Measurements from ENCODE around the gene ZBTB45. TPM values are rescaled to one million over a fixed set of nuclear protein-coding genes. Genes with fewer than 3 reads are reported as not detected.
"Not testable (repeated sequence)": the region's sequence is repeated elsewhere in the genome, so short reads cannot be mapped to it uniquely, and the experiment has no call there.

Gene ZBTB45
- total and polyA plus RNA-seq, 2 donors (not counting 1 experiment from before 2014, with no cell fraction given) = 12.6 to 20.9 TPM

DNA sequence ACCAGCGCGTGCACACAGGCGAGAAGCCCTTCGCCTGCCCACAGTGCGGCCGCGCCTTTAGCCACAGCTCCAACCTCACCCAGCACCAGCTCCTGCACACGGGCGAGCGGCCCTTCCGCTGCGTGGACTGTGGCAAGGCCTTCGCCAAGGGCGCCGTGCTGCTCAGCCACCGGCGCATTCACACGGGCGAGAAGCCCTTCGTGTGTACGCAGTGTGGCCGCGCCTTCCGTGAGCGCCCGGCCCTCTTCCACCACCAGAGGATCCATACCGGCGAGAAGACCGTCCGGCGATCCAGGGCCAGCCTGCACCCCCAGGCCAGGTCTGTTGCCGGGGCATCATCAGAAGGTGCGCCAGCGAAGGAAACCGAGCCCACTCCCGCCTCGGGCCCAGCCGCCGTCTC lies 47.9 kb downstream of the ZBTB45 start:
- H3K9me3 Mint-ChIP-seq (ENCODE audit: insufficient read depth) = no peaks in the 10 kb centered on the region
- no peak overlapping the region for H3K27ac ChIP-seq (ENCODE audit: low read length in 2 of 2)
- POLR2A ChIA-PET = no interaction called here
- no peak for ATAC-seq (ENCODE audit: low read depth)
- H3K4me1 Mint-ChIP-seq = peaks cover 33% of the 10 kb centered on the region
- H3K9ac ChIP-seq (ENCODE audit: low read length) = no peak overlapping the region
- peaks cover 24% of the 10 kb centered on the region for H3K79me2 ChIP-seq (ENCODE audit: control insufficient read depth, insufficient read depth, low read length)
- H3K4me3 Mint-ChIP-seq = no peak overlapping the region
- peaks cover 4 to 14% of the 10 kb centered on the region in 2 experiments for H3K36me3 ChIP-seq (replicated peaks in 1 of 2; ENCODE audit: control extremely low read depth in 1 of 2, control insufficient read depth in 1 of 2, extremely low read depth in 1 of 2, insufficient read depth in 2 of 2, low read length in 1 of 2)
- H3K4me2 ChIP-seq (replicated peaks; ENCODE audit: low read depth, low read length, poor library complexity, severe bottlenecking) = no peak overlapping the region
- H3K27me3 Mint-ChIP-seq = no peaks in the 10 kb centered on the region
- no peak overlapping the region for H3K27ac Mint-ChIP-seq
- H3K9me3 ChIP-seq (ENCODE audit: control extremely low read depth in 1 of 3, control insufficient read depth in 2 of 3, insufficient read depth in 1 of 3, low read length in 2 of 3) = no peaks in the 10 kb centered on the region
- WGBS (ENCODE audit: insufficient coverage) = 98% methylated on average over 39 of the region's 39 CpGs
- peaks cover 4% of the 10 kb centered on the region for H4K20me1 ChIP-seq (ENCODE audit: control insufficient read depth, insufficient read depth, low read length, poor library complexity, severe bottlenecking)
- no peak for DNase-seq
- peaks cover 14 to 28% of the 10 kb centered on the region in 2 donors for H3K4me1 ChIP-seq (ENCODE audit: control insufficient read depth in 2 of 2, insufficient read depth in 2 of 2, low read length in 2 of 2)
- CTCF ChIA-PET = no interaction called here
- TF ChIP-seq EZH2 (IDR thresholded peaks at IDR 0.05; ENCODE audit: borderline replicate concordance, insufficient read depth, low read depth, low read length, poor library complexity, severe bottlenecking) = no peak
- TF ChIP-seq, protein P1, sequence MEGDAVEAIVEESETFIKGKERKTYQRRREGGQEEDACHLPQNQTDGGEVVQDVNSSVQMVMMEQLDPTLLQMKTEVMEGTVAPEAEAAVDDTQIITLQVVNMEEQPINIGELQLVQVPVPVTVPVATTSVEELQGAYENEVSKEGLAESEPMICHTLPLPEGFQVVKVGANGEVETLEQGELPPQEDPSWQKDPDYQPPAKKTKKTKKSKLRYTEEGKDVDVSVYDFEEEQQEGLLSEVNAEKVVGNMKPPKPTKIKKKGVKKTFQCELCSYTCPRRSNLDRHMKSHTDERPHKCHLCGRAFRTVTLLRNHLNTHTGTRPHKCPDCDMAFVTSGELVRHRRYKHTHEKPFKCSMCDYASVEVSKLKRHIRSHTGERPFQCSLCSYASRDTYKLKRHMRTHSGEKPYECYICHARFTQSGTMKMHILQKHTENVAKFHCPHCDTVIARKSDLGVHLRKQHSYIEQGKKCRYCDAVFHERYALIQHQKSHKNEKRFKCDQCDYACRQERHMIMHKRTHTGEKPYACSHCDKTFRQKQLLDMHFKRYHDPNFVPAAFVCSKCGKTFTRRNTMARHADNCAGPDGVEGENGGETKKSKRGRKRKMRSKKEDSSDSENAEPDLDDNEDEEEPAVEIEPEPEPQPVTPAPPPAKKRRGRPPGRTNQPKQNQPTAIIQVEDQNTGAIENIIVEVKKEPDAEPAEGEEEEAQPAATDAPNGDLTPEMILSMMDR (IDR thresholded peaks at IDR 0.05) = no peak
- H3K27me3 ChIP-seq (replicated peaks in 1 of 4; ENCODE audit: control extremely low read depth in 1 of 4, control insufficient read depth in 3 of 4, insufficient read depth in 4 of 4, low read length in 3 of 4) = no peaks in the 10 kb centered on the region
- no peak overlapping the region for H2AFZ ChIP-seq (ENCODE audit: insufficient read depth, low read depth, low read length, poor library complexity, severe bottlenecking)
- intact Hi-C loops (cut with micrococcal nuclease) = no loop called here
- no peak overlapping the region for H3K4me3 ChIP-seq (ENCODE audit: control extremely low read depth in 1 of 5, extremely low read depth in 1 of 5, insufficient read depth in 1 of 5, low read depth in 2 of 5, low read length in 4 of 5)

DNA sequence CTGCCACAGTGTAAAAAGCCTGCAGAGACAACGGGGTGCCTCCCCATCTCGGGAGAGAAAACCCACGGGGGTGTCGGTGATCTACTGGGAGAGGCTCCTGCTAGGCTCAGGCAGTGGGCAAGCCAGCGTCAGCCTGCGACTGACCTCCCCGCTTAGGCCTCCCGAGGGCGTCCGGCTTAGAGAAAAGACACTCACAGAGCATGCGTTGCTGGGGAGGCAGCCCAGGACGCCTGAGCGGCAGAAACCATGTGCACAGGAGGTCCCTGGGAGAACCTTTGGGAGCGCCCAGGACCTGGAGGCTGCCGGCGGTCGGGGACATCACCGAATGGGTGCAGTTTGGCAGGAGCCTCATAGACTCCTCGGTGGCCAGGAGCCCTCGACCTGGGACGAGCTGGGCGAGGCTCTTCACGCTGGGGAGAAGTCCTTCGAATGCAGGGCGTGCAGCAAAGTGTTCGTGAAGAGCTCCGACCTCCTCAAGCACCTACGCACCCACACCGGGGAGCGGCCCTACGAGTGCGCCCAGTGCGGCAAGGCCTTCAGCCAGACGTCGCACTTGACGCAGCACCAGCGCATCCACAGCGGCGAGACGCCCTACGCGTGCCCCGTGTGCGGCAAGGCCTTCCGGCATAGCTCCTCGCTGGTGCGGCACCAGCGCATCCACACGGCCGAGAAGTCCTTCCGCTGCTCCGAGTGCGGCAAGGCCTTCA lies 48.6 kb downstream of the ZBTB45 start:
- H4K20me1 ChIP-seq (ENCODE audit: control insufficient read depth, insufficient read depth, low read length, poor library complexity, severe bottlenecking); H3K27me3 ChIP-seq (replicated peaks in 1 of 4; ENCODE audit: control extremely low read depth in 1 of 4, control insufficient read depth in 3 of 4, insufficient read depth in 4 of 4, low read length in 3 of 4); CTCF ChIA-PET; intact Hi-C loops (cut with micrococcal nuclease); H3K27me3 Mint-ChIP-seq; H3K27ac Mint-ChIP-seq; H3K27ac ChIP-seq (ENCODE audit: low read length in 2 of 2); ATAC-seq (ENCODE audit: low read depth); H3K9me3 Mint-ChIP-seq (ENCODE audit: insufficient read depth); DNase-seq; H3K4me3 Mint-ChIP-seq; H3K4me2 ChIP-seq (replicated peaks; ENCODE audit: low read depth, low read length, poor library complexity, severe bottlenecking); H3K9me3 ChIP-seq (ENCODE audit: control extremely low read depth in 1 of 3, control insufficient read depth in 2 of 3, insufficient read depth in 1 of 3, low read length in 2 of 3); H2AFZ ChIP-seq (ENCODE audit: insufficient read depth, low read depth, low read length, poor library complexity, severe bottlenecking); H3K9ac ChIP-seq (ENCODE audit: low read length); H3K4me3 ChIP-seq (ENCODE audit: control extremely low read depth in 1 of 5, extremely low read depth in 1 of 5, insufficient read depth in 1 of 5, low read depth in 2 of 5, low read length in 4 of 5); POLR2A ChIA-PET: not testable (repeated sequence)
- Histone ChIP-seq H3K4me1 (ENCODE audit: control insufficient read depth in 2 of 2, insufficient read depth in 2 of 2, low read length in 2 of 2) (peaks cover 15 to 29% of the 10 kb centered on the region in 2 donors), H3K79me2 (ENCODE audit: control insufficient read depth, insufficient read depth, low read length) (peaks cover 24% of the 10 kb centered on the region), H3K36me3 (replicated peaks in 1 of 2; ENCODE audit: control extremely low read depth in 1 of 2, control insufficient read depth in 1 of 2, extremely low read depth in 1 of 2, insufficient read depth in 2 of 2, low read length in 1 of 2) (peaks cover 4 to 14% of the 10 kb centered on the region in 2 experiments)
- 98% methylated on average over 18 of the region's 53 CpGs for WGBS (ENCODE audit: insufficient coverage)
- peaks cover 34% of the 10 kb centered on the region for H3K4me1 Mint-ChIP-seq
